H1 (cell line): Measurements from ENCODE around the gene CCNA2. TPM values are rescaled to one million over a fixed set of nuclear protein-coding genes. Genes with fewer than 3 reads are reported as not detected.

Source experiments
- CTCF ChIA-PET: fragments of 300-600 bp; sonication (Branson Sonifier 250); formaldehyde crosslinking; loops from one replicate; lab custom pipeline; 2021; ENCODE audit not compliant: partially characterized antibody; lab: Charles Lee
- POLR2A ChIA-PET: fragments of 300-600 bp; sonication (Branson Sonifier 250); formaldehyde crosslinking; loops from one replicate; lab custom pipeline; 2021; ENCODE audit warnings: inconsistent platforms; ENCODE audit not compliant: partially characterized antibody; lab: Charles Lee
- DNase-seq, 2 experiments: peaks; one replicate each; pipeline versions ENCODE4 v3.0.0 to v3.0.0-alpha.2; 2010 to 2022; ENCODE audit warnings: low spot score in 2 of 2, low read depth in 1 of 2, mixed read lengths in 1 of 2
- FAIRE-seq: peaks from 2 replicates; lab custom pipeline; 2011; peaks lifted over from hg19 to GRCh38; lab: Jason Lieb, UNC
- H2AFZ ChIP-seq: 2 replicates; pipeline ENCODE4 v1.8.1; 2012; ENCODE audit warnings: low read length, inconsistent platforms
- H2AK5ac ChIP-seq: 2 replicates; pipeline ENCODE4 v1.6.1; 2013; ENCODE audit warnings: low read depth, low read length
- H2BK120ac ChIP-seq: replicated peaks from 2 replicates; pipeline ENCODE3; 2013; ENCODE audit warnings: low read depth, low read length, inconsistent platforms
- H2BK12ac ChIP-seq: 2 replicates; pipeline ENCODE4 v1.6.1; 2013; ENCODE audit warnings: low read depth, low read length
- H2BK15ac ChIP-seq: 2 replicates; pipeline ENCODE4 v1.6.1; 2013; ENCODE audit warnings: low read length
- H2BK20ac ChIP-seq: 2 replicates; pipeline ENCODE4 v1.6.1; 2013; ENCODE audit warnings: low read length
- H2BK5ac ChIP-seq: 2 replicates; pipeline ENCODE4 v1.6.1; 2013; ENCODE audit warnings: low read depth, low read length
- H3K14ac ChIP-seq: 2 replicates; pipeline ENCODE4 v1.6.1; 2013; ENCODE audit warnings: inconsistent platforms; ENCODE audit not compliant: insufficient read length
- H3K18ac ChIP-seq: 2 replicates; pipeline ENCODE4 v1.6.1; 2013; ENCODE audit warnings: low read length; ENCODE audit errors: extremely low read depth
- H3K23ac ChIP-seq: 2 replicates; pipeline ENCODE4 v1.6.1; 2013; ENCODE audit warnings: inconsistent platforms; ENCODE audit not compliant: insufficient read length
- H3K23me2 ChIP-seq: 2 replicates; pipeline ENCODE4 v1.6.1; 2013; ENCODE audit warnings: low read depth, low read length
- H3K27ac ChIP-seq: 2 replicates; pipeline ENCODE4 v1.6.1; 2011; ENCODE audit warnings: low read depth, low read length, inconsistent platforms
- H3K27me3 ChIP-seq, 4 experiments: replicated peaks in 1 of 4; 1 replicate in 1 of 4; 2 replicates in 3 of 4; pipeline versions ENCODE4 v1.6.1 to v1.8.1; 2011 to 2013; ENCODE audit warnings: low read length in 3 of 4, mild to moderate bottlenecking in 3 of 4, inconsistent platforms in 2 of 4, mixed read lengths in 2 of 4, moderate library complexity in 1 of 4; ENCODE audit not compliant: control insufficient read depth in 3 of 4, insufficient read depth in 3 of 4; ENCODE audit errors: extremely low read depth in 1 of 4
- H3K36me3 ChIP-seq, 4 experiments: 2 replicates each; pipeline versions ENCODE4 v1.6.1 to v1.8.1; 2011 to 2013; ENCODE audit warnings: mild to moderate bottlenecking in 4 of 4, low read length in 3 of 4, moderate library complexity in 2 of 4, control low read depth in 1 of 4, inconsistent platforms in 1 of 4; ENCODE audit not compliant: insufficient read depth in 4 of 4, control insufficient read depth in 2 of 4
- H3K4ac ChIP-seq: replicated peaks from 2 replicates; pipeline ENCODE3; 2013; ENCODE audit warnings: low read length, low read depth, mixed read lengths, inconsistent platforms; ENCODE audit not compliant: insufficient read length
- H3K4me1 ChIP-seq, 4 experiments: replicated peaks in 1 of 4; 1 replicate in 1 of 4; 2 replicates in 3 of 4; pipeline versions ENCODE4 v1.6.1 to v1.8.1; 2011 to 2013; ENCODE audit warnings: low read length in 3 of 4, inconsistent platforms in 2 of 4, mixed read lengths in 1 of 4; ENCODE audit not compliant: insufficient read depth in 4 of 4, control insufficient read depth in 3 of 4
- H3K4me2 ChIP-seq, 2 experiments: 2 replicates each; pipeline versions ENCODE4 v1.6.1 to v1.8.1; 2011 to 2013; ENCODE audit warnings: low read depth in 2 of 2, low read length in 2 of 2, control low read depth in 1 of 2, inconsistent platforms in 1 of 2, mild to moderate bottlenecking in 1 of 2; ENCODE audit not compliant: insufficient read depth in 1 of 2
- H3K4me3 ChIP-seq, 4 experiments: fragments of 200-600, 300-600 bp in 1 of 4; sonication (generic), shearing (Covaris generic), sonication (Bioruptor Twin) in 1 of 4; 2 replicates each; pipeline versions ENCODE4 v1.5.1 to v1.8.1; 2011 to 2016; ENCODE audit warnings: low read length in 4 of 4, low read depth in 3 of 4, control low read depth in 2 of 4, inconsistent platforms in 2 of 4, mild to moderate bottlenecking in 2 of 4, mixed read lengths in 1 of 4, moderate library complexity in 1 of 4; ENCODE audit not compliant: insufficient read depth in 2 of 4; ENCODE audit errors: extremely low read depth in 1 of 4
- H3K56ac ChIP-seq: replicated peaks from 2 replicates; pipeline ENCODE3; 2013; ENCODE audit warnings: low read depth, mild to moderate bottlenecking, mixed read lengths, low read length, inconsistent platforms; ENCODE audit not compliant: insufficient read length
- H3K79me1 ChIP-seq: 2 replicates; pipeline ENCODE4 v1.6.1; 2013; ENCODE audit warnings: low read depth, low read length, control low read depth
- H3K79me2 ChIP-seq, 2 experiments: 2 replicates each; pipeline versions ENCODE4 v1.6.1 to v1.8.1; 2012 to 2013; ENCODE audit warnings: low read length in 2 of 2, mild to moderate bottlenecking in 2 of 2, inconsistent platforms in 1 of 2; ENCODE audit not compliant: insufficient read depth in 2 of 2, control insufficient read depth in 1 of 2
- H3K9ac ChIP-seq, 4 experiments: replicated peaks in 1 of 4; 1 replicate in 1 of 4; 2 replicates in 3 of 4; pipeline versions ENCODE4 v1.6.1 to v1.8.1; 2011 to 2013; ENCODE audit warnings: low read depth in 3 of 4, low read length in 3 of 4, control low read depth in 2 of 4, mild to moderate bottlenecking in 2 of 4, moderate library complexity in 2 of 4, inconsistent platforms in 1 of 4; ENCODE audit errors: extremely low read depth in 1 of 4
- H3K9me3 ChIP-seq, 2 experiments: 2 replicates each; pipeline versions ENCODE4 v1.6.1 to v1.8.1; 2012 to 2013; ENCODE audit warnings: mild to moderate bottlenecking in 2 of 2, moderate library complexity in 2 of 2, control low read depth in 1 of 2, inconsistent platforms in 1 of 2, low read depth in 1 of 2, low read length in 1 of 2, mixed read lengths in 1 of 2; ENCODE audit not compliant: insufficient read depth in 2 of 2
- H4K20me1 ChIP-seq, 2 experiments: replicated peaks in 1 of 2; 2 replicates each; pipeline versions ENCODE3 to v1.8.1; 2011 to 2013; ENCODE audit warnings: inconsistent platforms in 2 of 2, low read length in 2 of 2, mild to moderate bottlenecking in 1 of 2; ENCODE audit not compliant: insufficient read depth in 2 of 2, control insufficient read depth in 1 of 2
- H4K5ac ChIP-seq: 2 replicates; pipeline ENCODE4 v1.6.1; 2013; ENCODE audit warnings: low read length, low read depth, mixed read lengths, inconsistent platforms; ENCODE audit not compliant: insufficient read length
- H4K8ac ChIP-seq: 2 replicates; pipeline ENCODE4 v1.8.0; 2013; ENCODE audit warnings: mild to moderate bottlenecking, moderate library complexity, low read length, inconsistent platforms; ENCODE audit not compliant: insufficient read depth; ENCODE audit errors: extremely low read depth
- H4K91ac ChIP-seq: replicated peaks from 2 replicates; pipeline ENCODE3; 2013; ENCODE audit warnings: low read length, mixed read lengths, inconsistent platforms; ENCODE audit not compliant: insufficient read length
- SIRT6 ChIP-seq: IDR thresholded peaks from one replicate; pipeline ENCODE4 v1.7.1; 2012; ENCODE audit warnings: low read length, inconsistent platforms
- TBP ChIP-seq: IDR thresholded peaks from 2 replicates; pipeline ENCODE4 v1.6.1; 2011; ENCODE audit warnings: low read depth, low read length, improper control_type of control experiment
- TCF12 ChIP-seq: IDR thresholded peaks from 2 replicates; pipeline ENCODE4 v1.6.1; 2011; ENCODE audit warnings: low read depth, mild to moderate bottlenecking, low read length
- polyA plus RNA-seq, 7 experiments: library from polyadenylated mRNA; depleted of rRNA in 3 of 7; stranded (reverse) in 5 of 7; unstranded in 2 of 7; fragments of >200 nt in 5 of 7; fragments of 200-250 nt in 2 of 7; gene quantifications; 1 replicate in 5 of 7; 2 replicates in 1 of 7; 4 replicates in 1 of 7; pipeline versions ENCODE4 v1.2.1 to v1.2.3, GENCODE V29; 2011 to 2013; ENCODE audit warnings: missing spikeins in 2 of 7, mixed read lengths in 2 of 7
- total RNA-seq: library from RNA; stranded (reverse); fragmentation: NEBNext Ultra II Directional; extraction: Animal tissue kit (Norgen Biotek cat#: 25700); gene quantifications from 2 replicates; pipeline ENCODE4 v1.2.1, GENCODE V29; 2021

Gene CCNA2
- total and polyA plus RNA-seq, 2 of the 8 experiments (the other 6 are each of a cell fraction or from before 2014, with no cell fraction given) = 42.1 to 98.6 TPM

- TF ChIP-seq SIRT6 (no peak), TCF12 (no peak), TBP (no peak)
- H3K14ac ChIP-seq = no peak overlapping the region
Observed at GRCh38 chr4:121860121-121860520, 36.4 kb upstream of the CCNA2 start.

More at GRCh38 chr4:121860121-121860520, 36.4 kb upstream of the CCNA2 start:
- H3K4me1 ChIP-seq = no peaks in the 10 kb centered on the region
- no peak overlapping the region for H3K56ac ChIP-seq
- no peak overlapping the region for H3K4me3 ChIP-seq
- H2AFZ ChIP-seq = no peak overlapping the region
- no peak overlapping the region for H2BK5ac ChIP-seq
- no peak overlapping the region for H2BK12ac ChIP-seq
- H3K23ac ChIP-seq = no peak overlapping the region
- no peaks in the 10 kb centered on the region for H4K20me1 ChIP-seq
- H3K4ac ChIP-seq = no peak overlapping the region
- H2BK20ac ChIP-seq = no peak overlapping the region
- no peak overlapping the region for H3K9ac ChIP-seq
- ChIA-PET CTCF (no interaction called here), POLR2A (interaction anchor here (1.2 kb wide), 1 partner anchor 9 kb away, joined by 3 read pairs; no protein-coding TSS in a partner anchor)
- H4K91ac ChIP-seq = no peak overlapping the region
- H3K27me3 ChIP-seq = no peaks in the 10 kb centered on the region
- no peak overlapping the region for H3K4me2 ChIP-seq
- no peak overlapping the region for H4K8ac ChIP-seq
- no peaks in the 10 kb centered on the region for H3K23me2 ChIP-seq
- H4K5ac ChIP-seq = no peak overlapping the region
- no peaks in the 10 kb centered on the region for H3K79me1 ChIP-seq
- H3K27ac ChIP-seq = no peak overlapping the region
- no peak overlapping the region for H3K18ac ChIP-seq
- H3K9me3 ChIP-seq = no peaks in the 10 kb centered on the region
- no peaks in the 10 kb centered on the region for H3K79me2 ChIP-seq
- H2BK15ac ChIP-seq = no peak overlapping the region
- peaks cover 0 to 18% (median under 1%) of the 10 kb centered on the region in 4 experiments; a peak in 2 of 8 replicates for H3K36me3 ChIP-seq
- FAIRE-seq (no peak), DNase-seq (no peak)
- H2AK5ac ChIP-seq = no peak overlapping the region
- H2BK120ac ChIP-seq = no peak overlapping the region
